Endothelial cell of umbilical vein (primary cell): ENCODE results near the gene FLRT2. TPM values are rescaled to one million over a fixed set of nuclear protein-coding genes. Genes with fewer than 3 reads are reported as not detected.

Experiments used
- BruUV-seq: library from RNA; stranded (reverse); fragments of 400-500 nt; replicated peaks from 2 replicates; lab custom pipeline; 2021; lab: Mats Ljungman, UMichigan
- CTCF ChIA-PET: fragments of 300-600, 350-600 bp; sonication (Branson Sonifier 250); formaldehyde crosslinking; loops from one replicate; lab custom pipeline; 2021; ENCODE audit warnings: antibody characterized with exemption, inconsistent platforms; lab: Charles Lee
- POLR2A ChIA-PET: fragments of 300-600, 350-600 bp; sonication (Branson Sonifier 250); formaldehyde crosslinking; loops from one replicate; lab custom pipeline; 2021; ENCODE audit warnings: antibody characterized with exemption, inconsistent platforms; lab: Charles Lee
- DNase-seq: peaks from one replicate; pipeline ENCODE4 v3.0.0-alpha.2; 2011; ENCODE audit warnings: low read depth, low spot score
- FAIRE-seq: peaks from 2 replicates; lab custom pipeline; 2011; peaks lifted over from hg19 to GRCh38; lab: Jason Lieb, UNC
- H2AFZ ChIP-seq: 2 replicates; pipeline ENCODE4 v1.6.0; 2012; ENCODE audit warnings: low read depth, low read length, control low read depth, inconsistent platforms
- H3K27ac ChIP-seq: 2 replicates; pipeline ENCODE4 v1.5.1; 2011; ENCODE audit warnings: low read depth, mild to moderate bottlenecking, control low read depth, low read length, moderate library complexity; ENCODE audit not compliant: insufficient read depth
- H3K27me3 ChIP-seq, 2 experiments: 2 replicates each; pipeline versions ENCODE4 v1.6.0 to v1.6.1; 2011; ENCODE audit warnings: low read length in 2 of 2, mixed read lengths in 1 of 2; ENCODE audit not compliant: control insufficient read depth in 2 of 2, insufficient read depth in 2 of 2
- H3K36me3 ChIP-seq, 2 experiments: 2 replicates in 1 of 2; 3 replicates in 1 of 2; pipeline ENCODE4 v1.5.1; 2011; ENCODE audit warnings: low read length in 2 of 2, mild to moderate bottlenecking in 1 of 2, moderate library complexity in 1 of 2; ENCODE audit not compliant: control insufficient read depth in 2 of 2, insufficient read depth in 2 of 2; ENCODE audit errors: extremely low read depth in 1 of 2
- H3K4me1 ChIP-seq: 3 replicates; pipeline ENCODE4 v1.5.1; 2011; ENCODE audit warnings: mild to moderate bottlenecking, low read length; ENCODE audit not compliant: control insufficient read depth, insufficient read depth; ENCODE audit errors: extremely low read depth
- H3K4me2 ChIP-seq: 2 replicates; pipeline ENCODE4 v1.6.1; 2011; ENCODE audit warnings: low read length, control low read depth, mixed read lengths; ENCODE audit not compliant: insufficient read depth
- H3K4me3 ChIP-seq, 3 experiments: fragments of 200-600 bp in 1 of 3; sonication (generic), shearing (Covaris generic) in 1 of 3; replicated peaks in 1 of 3; 2 replicates each; pipeline ENCODE4 v1.5.1; 2011 to 2016; ENCODE audit warnings: control low read depth in 3 of 3, low read length in 3 of 3, mild to moderate bottlenecking in 2 of 3, inconsistent platforms in 1 of 3, low read depth in 1 of 3, moderate library complexity in 1 of 3; ENCODE audit not compliant: insufficient read depth in 1 of 3
- H3K79me2 ChIP-seq: 2 replicates; pipeline ENCODE4 v1.6.0; 2012; ENCODE audit warnings: low read length, inconsistent platforms; ENCODE audit not compliant: control insufficient read depth, insufficient read depth
- H3K9ac ChIP-seq: replicated peaks from 2 replicates; pipeline ENCODE3; 2011; ENCODE audit warnings: low read length, control low read depth; ENCODE audit not compliant: insufficient read depth; ENCODE audit errors: extremely low read depth
- H3K9me1 ChIP-seq: replicated peaks from 3 replicates; pipeline ENCODE4 v1.6.0; 2011; ENCODE audit warnings: mild to moderate bottlenecking, low read length; ENCODE audit not compliant: control insufficient read depth, insufficient read depth; ENCODE audit errors: extremely low read depth
- H3K9me3 ChIP-seq: replicated peaks from 2 replicates; pipeline ENCODE4 v1.5.1; 2012; ENCODE audit warnings: low read length, inconsistent platforms; ENCODE audit not compliant: control insufficient read depth, insufficient read depth
- H4K20me1 ChIP-seq: replicated peaks from 2 replicates; pipeline ENCODE3; 2011; ENCODE audit warnings: mild to moderate bottlenecking, low read length; ENCODE audit not compliant: control insufficient read depth, insufficient read depth; ENCODE audit errors: extremely low read depth
- CTCF ChIP-seq, 2 donors: IDR thresholded peaks; 1 replicate in 1 of 2; 2 replicates in 1 of 2; pipeline ENCODE4 v1.5.1; 2011; ENCODE audit warnings: low read length in 2 of 2, mild to moderate bottlenecking in 2 of 2, moderate library complexity in 2 of 2, control low read depth in 1 of 2, inconsistent platforms in 1 of 2, low read depth in 1 of 2; ENCODE audit not compliant: insufficient read depth in 1 of 2; ENCODE audit errors: extremely low read depth in 1 of 2
- EZH2 ChIP-seq: IDR thresholded peaks from 2 replicates; pipeline ENCODE4 v1.6.1; 2012; ENCODE audit warnings: borderline replicate concordance, low read depth, mild to moderate bottlenecking, moderate library complexity, low read length, inconsistent platforms; ENCODE audit not compliant: severe bottlenecking
- FOS ChIP-seq: IDR thresholded peaks from 2 replicates; pipeline ENCODE4 v1.6.1; 2011; ENCODE audit warnings: mild to moderate bottlenecking, low read length, moderate library complexity, borderline replicate concordance; ENCODE audit not compliant: insufficient read depth
- GATA2 ChIP-seq: IDR thresholded peaks from 2 replicates; pipeline ENCODE4 v1.7.0; 2011; ENCODE audit warnings: low read depth, mild to moderate bottlenecking, moderate library complexity, mixed read lengths, low read length; ENCODE audit not compliant: insufficient read length, insufficient read depth
- JUN ChIP-seq: IDR thresholded peaks from 2 replicates; pipeline ENCODE4 v1.6.1; 2011; ENCODE audit warnings: borderline replicate concordance, low read depth; ENCODE audit not compliant: insufficient read length, insufficient read depth
- MAX ChIP-seq: IDR thresholded peaks from 2 replicates; pipeline ENCODE4 v1.6.1; 2011; ENCODE audit not compliant: insufficient read depth, insufficient read length
- MYC ChIP-seq: IDR thresholded peaks from one replicate; pipeline ENCODE4 v1.6.1; 2011; ENCODE audit warnings: mild to moderate bottlenecking, low read depth, low read length
- POLR2A ChIP-seq: IDR thresholded peaks from 2 replicates; pipeline ENCODE4 v1.6.1; 2012; ENCODE audit warnings: low read depth, mild to moderate bottlenecking, control low read depth, low read length
- POLR2AphosphoS5 ChIP-seq: IDR thresholded peaks from 2 replicates; pipeline ENCODE4 v1.6.1; 2012; ENCODE audit warnings: low read depth, mild to moderate bottlenecking, control low read depth, low read length, moderate library complexity; ENCODE audit not compliant: insufficient read depth
- dilution Hi-C: fragments of 300-500 bp; cut with MboI; formaldehyde crosslinking; loops from one replicate; pipeline ENCODE4 v1.15.0; 2019; ENCODE audit warnings: low sequenced_read_pairs; ENCODE audit not compliant: extremely low pct_ligation_motif_present
- intact Hi-C: fragments of 100-400 bp; cut with micrococcal nuclease; formaldehyde crosslinking; loops from one replicate; pipeline ENCODE4 v1.10.0; 2022
- polyA plus RNA-seq, 4 experiments: library from polyadenylated mRNA; depleted of rRNA in 3 of 4; stranded (reverse) in 3 of 4; unstranded in 1 of 4; fragments of >200 nt; gene quantifications; 2 replicates each; pipeline versions ENCODE4 v1.2.1 to v1.2.3, GENCODE V29; 2011 to 2012; ENCODE audit warnings: missing spikeins in 1 of 4
- total RNA-seq: library from RNA; stranded (reverse); gene quantifications from 2 replicates; pipeline ENCODE4 v1.2.3, GENCODE V29; 2021

The FLRT2 gene
- total and polyA plus RNA-seq, 2 donors (not counting 3 experiments of a cell fraction or from before 2014, with no cell fraction given): 202 to 229 TPM

GRCh38 chr14:85556267-85556666, 26.3 kb downstream of the FLRT2 start:
- dilution Hi-C loops: no loop called here
- no peak for FAIRE-seq
- Histone ChIP-seq H3K27ac (no peak overlapping the region), H3K9me1 (no peaks in the 10 kb centered on the region), H3K4me3 (no peak overlapping the region), H4K20me1 (peaks cover 9% of the 10 kb centered on the region), H3K36me3 (peaks cover 24 to 27% of the 10 kb centered on the region in 2 experiments), H3K27me3 (no peaks in the 10 kb centered on the region), H3K4me1 (peaks cover 3% of the 10 kb centered on the region), H3K79me2 (peaks cover 6% of the 10 kb centered on the region), H2AFZ (no peak overlapping the region), H3K9me3 (no peaks in the 10 kb centered on the region), H3K4me2 (no peak overlapping the region), H3K9ac (no peak overlapping the region)
- ChIA-PET POLR2A (no interaction called here), CTCF (no interaction called here)
- BruUV-seq: no TSS peak
- intact Hi-C loops: no loop called here
- TF ChIP-seq POLR2A (peak; percentile 18), FOS (no peak)
- DNase-seq: no peak

GRCh38 chr14:85558505-85558904, 28.6 kb downstream of the FLRT2 start:
- ChIA-PET CTCF (no interaction called here), POLR2A (no interaction called here)
- no peak overlapping the region for H3K4me3 ChIP-seq
- DNase-seq (no peak), FAIRE-seq (no peak)
- dilution Hi-C loops: no loop called here
- no peak for TF ChIP-seq JUN
- TF ChIP-seq GATA2: no peak
- TF ChIP-seq CTCF (IDR thresholded peaks at IDR 0.05; ENCODE audit: extremely low read depth in 1 of 2, insufficient read depth in 1 of 2, low read depth in 1 of 2, low read length in 2 of 2): no peak
- no peak for TF ChIP-seq MYC
- TF ChIP-seq FOS: no peak
- TF ChIP-seq POLR2AphosphoS5: no peak
- no peak for TF ChIP-seq POLR2A
- TF ChIP-seq MAX: no peak
- no peak for TF ChIP-seq EZH2
- intact Hi-C loops: no loop called here
- H3K27me3 ChIP-seq: no peaks in the 10 kb centered on the region
- no peak overlapping the region for H3K9ac ChIP-seq
- peaks cover 2% of the 10 kb centered on the region for H3K79me2 ChIP-seq
- H3K9me3 ChIP-seq: no peaks in the 10 kb centered on the region
- no peak overlapping the region for H3K27ac ChIP-seq
- H4K20me1 ChIP-seq: peaks cover 6% of the 10 kb centered on the region
- no peak overlapping the region for H3K4me2 ChIP-seq
- no TSS peak for BruUV-seq
- no peak overlapping the region for H2AFZ ChIP-seq
- no peaks in the 10 kb centered on the region for H3K9me1 ChIP-seq
- no peaks in the 10 kb centered on the region for H3K4me1 ChIP-seq
- H3K36me3 ChIP-seq: peaks cover 23 to 30% of the 10 kb centered on the region in 2 experiments
